COLO829 (cell line): ENCODE results near the gene XAF1.
"Not testable (repeated sequence)": the region's sequence is repeated elsewhere in the genome, so short reads cannot be mapped to it uniquely, and the experiment has no call there.

Experiments used
- DNase-seq: peaks from one replicate; pipeline ENCODE4 v3.0.0; 2012; ENCODE audit warnings: low spot score

The XAF1 gene

GRCh38 chr17:6753546-6753945 is 2.3 kb upstream of the XAF1 start:
- DNase-seq: no peak

- DNase-seq: no peak
Measured at GRCh38 chr17:6755281-6755680, 565 bp upstream of the XAF1 start.

DNA sequence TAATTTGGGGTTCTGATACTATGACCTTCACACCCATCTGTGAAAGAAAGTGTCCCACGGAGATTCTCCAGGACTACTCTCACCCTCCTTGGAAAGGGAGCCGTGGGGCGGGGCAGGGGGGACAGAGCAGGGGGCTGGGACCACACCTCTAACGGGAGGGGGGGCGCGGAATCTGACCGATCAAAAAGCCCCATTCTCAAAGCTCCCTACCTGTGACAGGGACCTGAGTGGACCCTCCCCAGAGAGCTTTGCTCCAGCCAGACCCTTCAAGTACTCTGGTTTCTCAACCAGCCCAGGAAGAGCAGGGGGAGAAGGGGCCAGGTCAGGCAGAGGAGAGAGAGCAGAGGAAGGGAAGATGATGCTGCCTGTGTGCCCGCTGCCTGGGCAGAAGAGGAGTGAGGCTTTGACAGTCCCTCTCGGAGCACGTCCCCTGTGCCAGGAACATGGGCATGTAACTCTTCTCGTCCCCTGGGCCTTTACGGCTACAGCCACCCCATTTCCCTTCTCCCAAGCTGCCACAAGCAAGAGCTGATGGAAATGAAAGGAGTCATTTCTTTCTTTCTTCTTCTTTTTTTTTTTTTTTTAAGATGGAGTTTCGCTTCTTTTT is 682 bp downstream of the XAF1 start:
- no peak for DNase-seq

DNA sequence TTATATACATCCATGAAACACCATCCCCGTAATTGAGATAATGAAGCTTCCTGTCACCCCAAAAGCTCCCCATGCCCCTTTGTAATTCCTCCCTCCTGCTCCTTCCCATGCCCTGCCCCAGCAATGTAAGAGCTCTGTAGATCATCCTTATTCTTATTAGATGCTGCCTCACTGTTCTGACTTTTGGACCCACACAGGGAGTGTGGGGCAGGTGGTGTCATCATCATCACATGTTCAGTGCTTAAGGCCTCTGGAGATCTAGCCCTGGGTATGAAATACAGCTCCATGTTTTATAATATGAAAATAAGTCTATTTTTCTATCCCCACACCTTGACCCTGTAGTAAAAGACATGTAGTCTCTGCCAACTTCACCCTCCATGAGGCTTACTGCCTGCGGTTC is 1.9 kb downstream of the XAF1 start:
- DNase-seq: no peak

DNA sequence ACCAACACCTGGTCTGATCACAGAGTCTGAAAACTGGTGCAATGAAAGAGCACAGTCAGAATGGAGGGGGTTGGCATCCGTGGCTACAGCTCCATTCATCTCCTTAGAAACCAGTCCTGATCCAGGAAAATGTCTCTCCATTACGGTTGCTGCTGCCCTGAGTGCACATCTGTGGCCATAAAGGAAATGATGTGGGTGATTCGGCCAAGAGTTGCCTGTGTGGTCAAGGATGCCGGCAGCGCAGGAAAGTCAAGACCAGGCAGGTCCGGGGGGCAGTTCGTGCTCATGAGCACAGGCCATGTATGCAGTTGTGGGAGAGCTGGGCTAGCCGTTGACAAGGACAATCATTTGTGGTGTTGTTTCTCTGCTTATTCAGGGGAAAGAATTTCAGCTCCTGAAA is 5.9 kb downstream of the XAF1 start:
- DNase-seq: no peak

- DNase-seq: no peak
Measured at GRCh38 chr17:6768447-6768846, 12.6 kb downstream of the XAF1 start.

DNA sequence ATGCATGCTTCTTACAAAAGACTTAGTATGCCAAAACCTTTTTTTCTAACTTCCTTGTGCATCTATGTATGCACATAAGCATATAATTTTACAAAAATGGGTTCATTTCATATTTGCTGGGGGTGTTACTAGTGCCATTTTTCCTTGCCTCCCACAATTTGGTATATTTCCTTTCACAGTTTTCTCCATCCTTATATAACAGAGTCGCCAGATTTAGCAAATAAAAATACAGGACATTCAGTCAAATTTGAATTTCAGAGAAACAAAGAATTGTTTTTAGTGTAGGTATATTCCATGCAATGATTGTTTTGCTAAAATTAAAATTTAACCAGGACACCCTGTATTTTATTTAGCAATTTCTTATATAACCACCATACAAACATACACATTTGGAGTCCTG is 16.2 kb downstream of the XAF1 start:
- DNase-seq: no peak

DNA sequence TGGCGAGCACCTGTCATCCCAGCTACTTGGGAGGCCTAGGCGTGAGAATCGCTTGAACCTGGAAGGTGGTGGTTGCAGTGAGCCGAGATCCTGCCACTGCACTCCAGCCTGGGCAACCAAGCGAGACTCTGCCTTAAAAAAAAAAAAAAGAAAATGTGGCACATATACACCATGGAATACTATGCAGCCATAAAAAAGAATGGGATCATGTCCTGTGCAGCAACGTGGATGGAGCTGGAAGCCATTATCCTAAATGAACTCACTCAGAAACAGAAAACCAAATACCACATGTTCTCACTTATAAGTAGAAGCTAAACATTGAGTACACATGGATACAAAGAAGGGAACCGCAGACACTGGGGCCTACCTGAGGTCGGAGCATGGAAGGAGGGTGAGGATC is 19.1 kb downstream of the XAF1 start:
- not testable (repeated sequence) for DNase-seq

DNA sequence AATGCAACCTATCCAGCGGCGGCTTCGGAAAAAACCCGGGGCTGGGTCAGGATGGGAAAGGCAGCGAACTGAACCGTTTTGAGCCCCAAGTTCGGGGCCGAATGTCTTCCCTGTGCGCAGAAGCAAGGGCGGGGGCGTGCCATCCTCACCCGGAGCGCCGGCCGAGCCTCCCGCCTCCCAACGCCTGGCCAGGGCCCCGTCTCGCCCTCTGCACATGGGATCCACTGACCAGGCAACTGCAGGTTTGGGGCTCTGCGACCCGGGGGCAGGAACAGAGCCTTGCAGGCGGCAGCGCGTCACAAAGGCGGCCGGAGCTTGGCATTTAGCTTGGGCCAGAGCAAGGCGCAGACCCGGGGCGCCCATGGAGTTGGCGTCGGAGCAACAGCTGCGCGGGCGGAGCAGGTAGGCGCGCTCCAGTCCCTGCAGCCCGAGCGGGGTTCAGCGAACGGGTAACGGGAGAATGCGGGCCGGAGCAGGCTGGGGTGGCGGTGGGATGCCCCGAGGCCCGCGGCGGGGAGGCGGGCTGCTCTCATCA is 20.1 kb downstream of the XAF1 start, which contains the start of gene FBXO39:
Gene FBXO39, plus strand, starts transcription at position 345 of the 535 bp plus-strand sequence. CDS start 3,654 bp downstream, outside the sequence.
- no peak for DNase-seq

- DNase-seq: no peak
Measured at GRCh38 chr17:6779411-6779810, 23.6 kb downstream of the XAF1 start.

- DNase-seq: no peak
Measured at GRCh38 chr17:6780001-6780400, 24.2 kb downstream of the XAF1 start.

- DNase-seq: no peak
Measured at GRCh38 chr17:6780886-6781285, 25.0 kb downstream of the XAF1 start.

DNA sequence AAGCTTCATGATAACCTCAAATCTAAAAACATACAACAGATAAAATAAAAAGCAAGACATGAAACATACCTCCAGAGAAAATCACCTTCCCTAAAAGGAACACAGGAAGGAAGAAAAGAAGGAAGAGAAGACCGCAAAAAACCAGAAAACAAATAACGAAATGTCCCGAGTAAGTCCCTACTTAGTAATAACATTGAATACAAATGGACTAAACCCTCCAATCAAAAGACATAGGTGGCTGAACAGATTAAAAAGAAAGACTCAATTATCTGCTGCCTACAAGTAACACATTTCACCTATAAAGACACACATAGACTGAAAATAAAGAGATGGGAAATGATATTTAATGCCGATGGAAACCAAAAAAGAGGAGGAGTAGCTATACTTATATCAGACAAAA is 26.4 kb downstream of the XAF1 start:
- DNase-seq: no peak

DNA sequence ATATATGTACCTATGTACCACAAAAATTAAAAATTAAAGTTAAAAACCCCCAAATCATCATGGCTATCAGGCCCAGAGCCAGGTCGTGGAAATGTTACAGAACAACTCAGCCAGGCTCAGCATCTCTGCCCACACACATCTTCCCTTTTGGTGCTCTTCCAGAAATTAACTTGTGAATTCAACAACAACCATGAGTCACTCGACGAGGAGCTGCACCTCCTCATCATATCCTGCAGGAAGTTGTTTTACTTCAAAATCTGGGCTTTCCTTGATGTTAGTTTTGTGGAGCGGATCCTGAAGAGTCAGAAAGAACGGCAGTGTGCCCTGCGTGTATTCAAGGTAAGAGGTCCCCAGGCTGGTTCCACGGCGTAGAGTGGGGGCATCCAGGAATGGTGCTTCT is 30.8 kb downstream of the XAF1 start:
- peak; percentile 34 for DNase-seq

DNA sequence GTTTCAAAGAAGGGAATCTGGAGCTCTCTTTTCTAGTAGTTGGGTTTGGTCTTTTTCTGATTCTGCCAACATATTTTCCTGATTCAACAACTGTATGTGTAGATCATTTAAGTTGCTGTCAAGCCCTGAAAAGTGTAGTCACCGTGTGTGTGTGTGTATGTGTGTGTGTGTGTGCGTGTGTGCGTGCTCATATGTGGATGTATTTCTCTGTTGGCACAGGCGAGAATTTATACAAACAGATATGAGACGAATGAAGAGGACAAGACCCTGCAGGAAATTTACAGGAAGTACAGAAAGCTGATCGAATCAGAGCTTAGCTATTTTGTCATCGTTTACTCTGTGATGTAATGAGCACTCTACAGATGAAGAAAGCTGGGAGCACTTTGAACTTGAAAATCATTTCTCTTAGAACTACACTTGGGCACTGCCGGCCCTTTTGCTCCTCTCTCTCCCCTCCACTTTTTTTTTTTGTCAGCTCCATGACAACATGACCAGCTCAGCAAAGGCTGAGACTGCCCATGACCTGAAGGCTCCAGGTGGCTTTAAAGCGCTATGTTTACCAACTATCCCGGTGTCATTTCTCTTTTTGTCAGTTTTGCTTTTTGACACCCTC is 31.3 kb downstream of the XAF1 start:
- DNase-seq: no peak

DNA sequence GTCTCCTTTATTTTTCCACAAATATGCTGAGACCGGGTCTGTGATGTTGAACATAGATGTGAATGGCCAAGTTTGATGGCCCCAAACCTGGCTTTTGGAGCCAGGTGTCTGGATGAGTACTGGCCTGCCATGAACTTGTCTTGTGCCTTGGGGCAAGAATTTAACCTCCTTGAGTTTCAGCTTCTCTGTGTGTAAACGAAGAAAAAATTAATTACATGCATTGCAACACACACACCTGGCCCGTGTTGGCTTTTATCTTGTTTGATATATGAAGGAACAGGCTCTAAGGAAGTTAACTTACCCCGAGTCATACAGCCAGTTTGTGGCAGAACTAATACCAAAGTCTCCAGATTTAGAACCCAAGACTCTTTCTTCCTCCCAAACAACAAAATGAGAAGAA is 33.3 kb downstream of the XAF1 start:
- DNase-seq: no peak

DNA sequence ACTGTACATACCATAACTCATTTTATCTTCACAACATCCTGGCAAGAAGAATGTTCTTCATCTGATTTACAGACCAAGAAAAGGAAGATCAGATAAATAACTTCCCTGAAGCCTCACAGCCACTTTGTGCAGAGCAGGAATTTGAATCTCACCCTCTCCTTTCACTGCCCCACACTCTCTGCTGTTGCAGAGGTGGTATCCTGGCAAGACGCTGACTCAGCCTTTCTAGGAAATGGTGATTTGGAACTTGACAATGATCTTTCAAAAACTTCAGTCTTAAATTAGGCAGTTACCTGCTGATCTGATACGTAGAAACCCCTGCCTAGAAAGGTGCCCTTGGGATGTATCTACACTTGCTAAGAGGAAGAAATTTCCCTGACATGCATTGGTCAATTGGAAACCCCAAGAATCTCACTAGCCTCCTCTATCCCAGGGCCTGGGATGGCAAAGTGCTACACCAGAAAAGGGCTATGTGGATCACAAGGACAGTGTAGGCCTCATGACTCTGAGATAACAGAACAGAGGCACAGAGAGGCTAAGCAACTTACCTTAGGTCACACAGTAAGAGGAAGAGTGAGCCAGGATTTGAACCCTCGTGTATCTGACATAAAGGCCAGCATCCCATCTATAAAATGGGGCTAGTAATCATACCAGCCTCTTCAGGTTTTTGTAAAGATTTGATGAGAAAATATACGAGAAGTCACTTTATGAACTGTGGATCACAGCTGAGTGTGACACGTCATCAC is 38.1 kb downstream of the XAF1 start:
- DNase-seq: no peak

DNA sequence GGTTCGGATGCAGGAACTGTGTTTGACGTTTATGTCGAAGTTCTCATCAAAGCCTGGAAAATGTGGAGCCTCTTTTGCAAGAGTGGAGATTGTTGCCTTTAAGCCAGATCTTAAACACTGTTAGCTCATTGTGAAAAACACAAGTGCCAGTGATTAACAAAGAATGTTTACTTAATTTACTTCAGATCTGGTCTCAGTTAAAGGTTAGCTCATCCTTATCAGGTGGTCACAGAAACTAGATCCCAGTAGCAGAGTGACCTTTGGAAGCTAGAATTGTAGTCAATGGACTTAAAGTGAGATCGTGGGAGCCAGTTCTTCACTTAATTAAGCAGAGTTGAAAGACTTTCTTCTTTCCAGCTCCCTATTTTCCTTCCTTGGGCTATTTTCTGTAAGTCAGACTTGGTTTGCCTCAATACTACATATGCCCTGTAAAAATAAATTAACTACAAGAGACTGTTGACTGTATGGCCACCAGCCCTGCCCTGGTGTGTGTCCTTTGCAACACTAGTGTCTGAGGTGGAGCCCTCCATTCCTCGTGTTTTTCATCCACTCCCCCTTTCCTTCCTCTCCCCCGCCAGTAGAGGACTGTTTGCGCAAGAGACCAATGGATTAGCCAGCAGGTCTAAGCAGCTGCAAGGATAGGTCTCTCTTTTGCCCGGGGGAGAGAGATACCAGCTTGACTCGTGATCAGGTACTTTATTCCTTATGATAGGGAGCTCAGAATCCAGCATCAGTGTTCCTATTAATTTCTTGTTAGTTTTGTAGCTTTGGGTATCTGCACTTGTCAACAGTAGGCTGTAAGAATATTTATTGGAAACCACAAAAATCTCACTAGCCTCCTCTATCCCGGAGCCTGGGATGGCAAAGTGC is 40.4 kb downstream of the XAF1 start:
- no peak for DNase-seq

DNA sequence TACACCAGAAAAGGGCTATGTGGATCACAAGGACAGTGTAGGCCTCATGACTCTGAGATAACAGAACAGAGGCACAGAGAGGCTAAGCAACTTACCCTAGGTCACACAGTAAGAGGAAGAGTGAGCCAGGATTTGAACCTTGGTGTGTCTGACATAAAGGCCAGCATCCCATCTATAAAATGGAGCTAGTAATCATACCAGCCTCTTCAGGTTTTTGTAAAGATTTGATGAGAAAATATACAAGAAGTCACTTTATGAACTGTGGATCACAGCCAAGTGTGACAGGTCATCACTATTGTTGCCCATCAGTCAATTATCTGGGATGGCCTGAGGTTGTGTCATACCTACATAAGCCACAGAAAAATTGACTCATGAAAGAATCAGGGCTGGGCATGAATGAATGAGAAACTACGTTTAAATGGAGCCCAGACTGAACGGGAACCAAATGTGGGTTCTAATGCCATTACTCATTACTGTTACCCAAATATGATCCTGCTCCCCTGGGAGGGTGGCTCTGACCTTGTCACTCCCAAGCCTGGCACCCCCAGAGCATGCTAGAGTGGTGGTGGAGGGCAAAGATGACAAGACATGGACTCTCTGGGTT is 41.1 kb downstream of the XAF1 start:
- DNase-seq: no peak

GRCh38 chr17:6797718-6798351 is 42.0 kb downstream of the XAF1 start:
- no peak for DNase-seq

DNA sequence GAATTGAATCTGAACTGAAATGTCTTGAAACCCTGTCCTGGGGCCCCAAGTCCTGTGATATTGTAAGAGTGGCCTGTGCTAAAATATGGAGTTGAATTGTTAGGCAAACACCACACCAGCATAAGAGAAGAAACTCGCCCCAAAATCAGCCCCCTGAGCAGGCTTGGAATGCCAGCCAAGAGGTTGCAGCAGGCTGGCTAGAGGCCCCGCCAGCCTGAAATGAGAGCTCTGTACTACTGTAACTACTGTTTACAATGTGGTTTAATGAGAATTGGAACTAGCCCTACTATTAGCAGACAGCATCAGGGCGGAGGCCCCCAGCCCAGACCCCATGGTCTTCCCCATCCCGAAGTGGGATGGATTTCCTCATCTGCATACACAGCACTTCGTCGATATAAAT is 43.9 kb downstream of the XAF1 start:
- DNase-seq: no peak
